Globus pallidus (tissue), 1 donor: ENCODE results near the gene CHRM4.

Experiments
- DNase-seq: peaks from one replicate; pipeline ENCODE4 v3.0.0-alpha.2; 2015; ENCODE audit warnings: low spot score

CHRM4 gene

DNA sequence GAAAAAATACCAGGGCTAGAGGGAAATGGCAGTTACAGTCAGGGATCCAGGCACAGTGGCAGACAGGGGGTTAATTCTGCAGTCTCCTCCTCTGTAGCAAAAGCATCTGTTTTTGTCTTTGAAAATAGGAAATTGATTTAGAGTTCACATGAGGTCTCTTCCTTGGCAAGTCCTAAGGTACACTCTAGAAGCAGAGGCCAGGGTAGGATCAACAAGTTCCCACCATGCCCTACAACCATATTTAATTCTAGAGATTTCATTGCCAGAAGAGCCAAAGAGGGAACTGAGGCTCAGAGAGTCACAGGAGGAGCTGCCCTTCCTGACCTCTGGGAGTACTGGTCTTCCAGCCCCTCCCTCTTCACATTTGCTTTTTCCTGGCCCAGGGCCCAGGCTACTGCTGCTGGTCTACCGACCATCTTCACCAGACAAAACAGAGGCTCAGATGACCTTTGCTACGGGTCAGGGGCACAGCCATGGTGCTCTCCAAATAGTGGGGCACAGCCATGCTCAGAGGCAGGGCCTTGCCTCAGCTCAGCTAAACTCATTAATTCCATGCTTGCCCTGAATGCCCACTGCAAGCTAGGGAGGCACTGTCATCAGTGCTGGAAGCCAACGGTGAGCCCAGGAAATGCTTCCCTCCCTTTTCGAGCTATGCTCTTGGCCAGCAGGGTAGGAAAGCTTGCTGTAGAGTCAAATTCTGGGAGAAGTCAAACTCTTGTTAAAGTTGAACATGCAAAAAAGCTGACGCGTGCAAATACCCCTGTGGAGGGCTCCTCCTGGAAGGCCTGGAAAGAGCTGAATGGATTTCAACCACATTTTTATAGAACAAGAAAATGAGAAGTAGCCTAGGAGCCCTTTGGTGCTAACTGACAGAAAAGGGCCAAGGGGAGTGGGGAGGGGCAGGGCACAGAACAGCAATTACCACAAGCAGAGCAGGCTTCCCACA lies 11.7 kb upstream of the CHRM4 start:
- no peak for DNase-seq

DNA sequence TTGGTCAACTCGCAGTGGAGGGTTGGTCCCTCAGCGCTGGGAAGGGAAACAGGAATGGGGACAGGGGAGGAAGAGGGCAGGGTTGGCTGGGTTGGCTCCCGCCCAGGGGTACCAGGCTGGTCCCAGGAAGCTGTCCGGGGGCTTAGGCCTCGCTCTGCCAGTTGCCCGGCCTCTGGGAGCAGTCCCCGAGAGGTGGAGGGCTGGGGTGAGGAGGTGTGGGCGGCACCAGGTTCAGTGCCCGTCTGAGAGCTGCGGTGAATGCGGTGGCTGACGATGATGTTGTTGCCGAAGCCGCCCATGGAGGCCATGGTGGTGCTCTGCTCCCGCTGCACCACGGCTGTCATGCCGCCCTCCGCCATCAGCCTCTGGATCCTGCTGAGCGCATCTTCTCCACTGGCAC lies 6.0 kb upstream of the CHRM4 start:
- no peak for DNase-seq

DNA sequence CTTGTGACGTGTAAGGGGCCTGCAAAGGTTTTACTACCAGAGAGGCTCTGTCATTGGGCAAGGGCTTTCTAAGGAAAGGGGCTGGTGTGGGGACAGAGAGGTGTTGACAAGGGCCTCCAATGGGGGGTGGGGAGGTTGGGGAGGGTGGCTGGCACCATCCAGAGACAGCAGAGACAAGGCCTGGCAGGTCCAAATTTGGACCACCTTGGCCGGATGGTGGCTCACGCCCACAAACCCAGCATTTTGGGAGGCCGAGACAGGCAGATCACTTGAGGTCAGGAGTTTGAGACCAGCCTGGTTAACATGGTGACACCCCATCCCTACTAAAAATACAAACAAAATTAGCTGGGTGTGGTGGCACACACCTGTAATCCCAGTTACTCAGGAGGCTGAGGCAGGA lies 2.2 kb upstream of the CHRM4 start:
- DNase-seq: no peak

DNA sequence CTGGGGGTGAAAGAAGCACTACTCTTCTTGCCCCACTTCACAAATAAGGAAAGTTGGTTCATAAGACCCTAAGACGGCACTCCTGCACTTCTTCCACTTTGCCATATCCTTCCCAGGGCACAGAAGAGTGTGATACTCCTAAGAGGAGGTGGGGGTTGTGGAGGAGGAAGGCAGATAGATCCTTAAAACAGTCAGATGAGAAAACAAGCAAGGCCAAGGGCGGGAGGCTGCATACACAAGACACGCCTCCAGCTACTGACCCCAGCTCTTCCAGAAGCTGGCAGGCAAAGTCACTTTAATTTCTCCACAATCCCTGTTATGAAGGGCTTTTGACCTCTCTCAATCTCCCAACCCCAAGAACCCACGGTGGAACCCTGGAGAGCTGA lies 1.6 kb upstream of the CHRM4 start:
- no peak for DNase-seq

DNA sequence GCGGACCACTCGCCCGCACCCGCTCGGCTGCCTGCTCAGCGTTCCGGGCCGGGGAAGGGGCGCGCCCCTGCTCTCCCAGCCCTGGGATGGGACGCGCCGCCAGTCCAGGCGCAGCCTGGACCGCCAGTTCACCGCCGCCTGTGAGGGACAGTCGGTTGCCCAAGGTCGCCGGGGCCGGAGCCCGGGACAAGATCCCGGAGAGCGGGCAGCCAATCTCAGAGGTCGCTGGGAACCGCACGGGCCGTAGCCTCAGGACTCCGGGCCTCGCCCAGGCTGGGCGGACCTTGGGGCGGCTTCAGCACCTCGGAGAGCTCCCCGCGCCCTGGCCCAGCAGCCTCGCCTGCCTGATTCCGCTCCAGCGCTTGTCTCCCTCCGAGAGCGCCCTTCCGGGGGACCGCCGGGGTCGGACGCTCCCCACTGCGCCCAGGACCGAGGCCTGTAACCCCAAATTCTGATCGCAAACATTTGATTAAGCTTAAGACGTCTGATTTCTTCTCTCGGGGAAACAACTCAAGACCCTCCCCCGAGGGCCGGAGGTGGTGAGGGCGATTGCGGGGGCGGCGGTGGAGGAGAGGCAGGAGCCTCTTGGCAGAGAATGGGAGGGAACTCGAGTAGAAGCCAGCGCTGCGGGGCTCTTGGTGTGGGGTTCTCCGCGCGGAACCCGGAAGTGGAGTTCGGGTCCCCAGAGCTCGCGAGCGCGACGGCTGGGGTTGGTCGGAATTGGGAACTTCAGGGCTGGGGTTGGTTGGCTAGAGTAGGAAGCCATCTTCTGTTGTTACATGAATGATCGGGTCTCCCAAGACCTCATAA lies 1.1 kb upstream of the CHRM4 start:
- DNase-seq: peak; percentile 68

DNA sequence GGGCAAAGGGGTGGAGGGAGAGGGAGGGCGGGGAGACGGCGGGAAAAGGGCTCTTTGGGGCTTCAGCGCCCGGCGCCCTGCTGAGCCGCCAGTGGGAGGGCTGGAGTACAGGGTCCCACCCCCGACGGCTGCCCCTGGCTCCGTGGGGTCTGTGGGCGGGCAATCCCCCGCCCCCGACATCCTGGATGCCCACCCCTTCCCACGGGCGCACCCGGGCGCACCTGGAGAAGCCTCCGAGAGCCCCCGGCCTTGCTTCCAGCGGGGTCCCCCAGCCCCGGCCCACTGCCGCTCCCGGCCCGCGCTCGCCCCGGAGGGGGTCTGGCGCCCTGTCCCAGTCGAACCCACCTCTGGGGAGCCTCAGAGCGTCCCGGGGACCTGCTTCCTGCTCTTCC lies 394 bp downstream of the CHRM4 start:
- no peak for DNase-seq

DNA sequence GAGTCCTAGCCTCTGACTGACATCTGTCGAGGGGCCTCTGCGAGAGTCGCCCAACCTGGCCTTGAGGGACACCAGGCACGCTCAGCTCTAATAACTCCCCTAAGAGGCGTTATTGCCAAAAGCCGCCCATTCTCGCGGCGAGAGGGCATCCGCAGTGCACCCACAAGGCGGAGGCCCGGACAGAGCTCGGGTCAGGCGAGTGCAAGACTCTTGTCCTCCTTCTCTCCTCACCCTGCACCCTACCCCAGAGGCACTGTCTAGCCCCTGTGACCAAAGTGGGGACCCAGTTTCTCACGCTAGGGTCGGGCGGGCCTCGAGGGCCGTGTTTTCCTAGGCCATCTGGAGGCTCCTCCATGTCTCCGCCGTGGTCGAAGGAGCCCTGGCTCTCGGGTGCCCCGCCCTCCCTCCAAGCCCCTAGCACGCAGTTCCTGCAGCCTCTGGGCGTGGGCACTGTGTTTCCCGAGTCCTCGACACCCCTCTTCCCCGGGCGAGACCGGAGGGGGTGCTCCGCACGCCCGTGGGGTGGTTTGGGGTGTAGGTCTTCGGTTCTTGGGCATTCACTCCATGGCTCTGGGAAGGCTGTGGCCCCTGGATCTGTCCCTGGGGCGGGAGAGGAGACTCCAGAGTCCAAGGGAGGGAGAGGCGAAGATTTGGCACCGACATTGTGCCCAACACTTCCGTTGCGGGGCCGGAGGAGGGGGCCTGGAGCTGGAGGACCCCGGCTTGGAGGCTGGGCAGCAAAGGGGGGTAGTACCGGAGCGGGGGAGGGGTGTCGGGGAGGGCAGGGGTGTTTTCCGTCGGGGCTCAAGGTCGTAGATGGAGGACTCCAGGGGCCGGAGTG lies 1.0 kb downstream of the CHRM4 start:
- no peak for DNase-seq

DNA sequence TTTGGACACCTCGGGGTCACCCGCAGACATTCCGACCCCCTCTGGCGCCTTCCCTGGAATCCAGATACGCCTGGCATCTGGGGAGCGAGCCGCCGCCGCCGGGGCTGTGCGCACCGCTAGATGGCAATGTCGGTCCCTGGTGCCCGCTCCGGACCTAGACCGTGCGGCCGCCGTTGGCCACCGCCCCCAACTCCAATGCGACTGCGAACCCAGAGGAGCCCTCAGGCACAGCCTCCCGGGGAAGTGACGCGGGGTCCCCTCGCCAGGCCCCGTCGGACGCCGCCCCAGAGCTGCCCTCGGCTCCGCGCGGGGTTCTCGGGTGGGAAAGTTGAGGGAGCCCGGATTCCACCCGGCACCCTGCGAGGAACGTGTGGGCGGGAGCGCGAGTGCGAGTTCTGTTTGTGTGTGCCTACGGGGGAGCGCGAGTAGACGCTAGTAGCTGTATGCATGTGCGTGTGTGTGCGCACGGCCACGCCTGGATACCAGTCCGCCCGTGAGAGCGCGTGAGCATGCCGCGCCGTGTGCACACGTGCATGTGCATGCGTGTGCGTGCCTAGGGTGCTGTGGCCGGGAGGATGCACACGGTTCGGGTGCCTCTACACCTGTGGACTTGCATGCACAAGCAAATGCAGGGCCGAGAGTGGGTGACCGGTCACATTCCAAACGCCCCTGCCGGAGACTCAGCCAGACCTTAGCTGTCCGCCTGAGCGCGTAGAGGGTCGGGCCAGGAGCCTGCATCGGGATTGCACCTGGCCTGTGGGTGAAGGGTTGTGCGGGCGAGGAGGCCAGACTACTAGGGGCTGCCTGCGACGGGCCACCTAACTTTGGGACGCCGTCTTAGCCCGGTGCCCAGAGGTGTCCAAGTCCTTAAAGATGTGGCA lies 1.9 kb downstream of the CHRM4 start:
- no peak for DNase-seq

DNA sequence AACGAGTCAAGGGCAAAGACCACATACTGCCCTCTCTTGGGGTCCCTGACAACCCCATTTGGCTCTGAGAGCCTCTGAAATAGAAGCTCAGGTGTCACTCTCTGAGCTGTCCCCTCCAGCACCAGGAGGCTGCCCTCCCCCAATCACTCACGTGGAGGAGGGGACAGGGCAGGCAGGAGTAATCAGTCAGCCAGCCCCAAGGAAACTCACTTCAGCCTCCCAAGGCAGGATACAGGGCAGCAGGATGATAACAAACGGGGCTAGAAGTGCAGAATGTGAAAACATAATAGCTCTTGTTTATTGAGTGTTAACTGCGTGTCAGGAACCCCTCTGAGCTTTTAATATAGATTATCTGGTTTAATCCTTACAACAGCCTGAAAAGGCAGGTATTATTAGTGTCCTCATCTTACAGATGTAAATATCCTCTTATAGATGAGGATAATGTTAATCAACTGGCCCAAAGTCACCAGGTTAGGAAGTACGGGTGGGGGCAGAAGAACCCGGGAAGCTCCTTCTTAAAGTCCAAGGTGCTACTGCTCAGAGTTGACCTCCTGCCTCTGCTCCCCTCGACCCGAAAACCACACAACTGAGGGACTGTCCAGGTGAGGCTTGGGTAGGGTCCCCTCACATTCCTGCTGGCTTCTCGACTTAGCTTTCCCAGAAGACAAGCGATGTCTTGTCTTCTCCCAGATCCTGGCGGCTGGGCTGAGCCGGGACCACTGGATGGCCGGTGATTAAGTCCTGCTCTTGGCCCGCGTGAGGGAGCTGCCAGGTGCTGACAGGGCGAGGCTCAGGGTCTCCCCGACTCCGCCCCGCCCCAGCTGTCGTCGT lies 2.7 kb downstream of the CHRM4 start:
- no peak for DNase-seq

DNA sequence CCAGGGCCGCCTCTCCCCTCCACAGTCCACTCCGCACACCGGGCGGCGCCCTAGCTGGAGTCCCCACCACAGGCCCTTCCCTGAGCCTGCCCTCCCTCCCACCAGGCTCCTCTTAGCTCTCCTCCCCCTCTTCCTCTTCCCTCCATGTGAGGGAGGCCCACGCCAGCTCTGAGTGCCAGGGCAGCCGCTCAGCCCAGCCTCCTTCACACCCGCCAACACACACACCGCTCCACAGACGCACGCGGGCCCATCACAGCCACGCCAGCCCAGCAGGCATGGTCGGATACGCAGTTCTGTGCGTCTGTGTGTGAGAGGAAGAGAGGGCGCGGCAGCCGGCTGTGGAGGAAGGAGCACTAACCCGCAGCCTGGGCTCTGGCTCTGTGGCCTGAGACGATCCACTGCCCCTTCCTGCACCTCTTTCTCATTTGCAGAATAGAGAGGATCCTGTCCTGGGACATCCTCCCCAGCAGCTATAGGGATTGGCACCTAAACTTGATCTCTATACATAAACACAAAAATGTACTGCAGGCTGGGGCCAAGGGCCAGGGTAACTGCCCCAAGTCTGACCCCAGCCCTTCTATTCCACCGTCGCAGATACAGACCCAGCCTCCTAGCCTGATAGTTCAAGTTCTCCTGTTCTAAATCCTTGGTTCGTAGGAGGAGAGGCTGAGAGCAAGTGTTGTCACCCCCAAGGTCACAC lies 3.5 kb downstream of the CHRM4 start:
- DNase-seq: no peak

DNA sequence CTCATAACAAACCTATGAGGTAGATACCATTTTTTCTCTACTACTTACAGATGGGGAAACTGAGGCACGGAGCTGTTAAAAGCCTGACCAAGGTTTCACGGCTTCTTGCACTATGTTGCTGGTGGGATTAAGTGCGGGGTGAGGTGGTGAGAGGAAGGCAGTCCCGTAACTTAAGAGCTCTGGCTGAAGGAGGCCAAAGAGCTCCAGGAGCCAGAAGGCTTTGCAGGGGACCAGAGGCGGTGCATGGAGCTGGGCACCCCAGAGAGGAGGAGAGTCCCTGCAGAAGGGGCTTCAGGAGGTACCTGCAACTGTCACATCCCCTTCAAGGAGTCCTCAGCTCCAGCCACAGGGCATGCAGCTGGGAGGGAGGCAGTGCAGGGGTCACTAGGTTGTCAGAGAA lies 4.1 kb downstream of the CHRM4 start:
- no peak for DNase-seq

DNA sequence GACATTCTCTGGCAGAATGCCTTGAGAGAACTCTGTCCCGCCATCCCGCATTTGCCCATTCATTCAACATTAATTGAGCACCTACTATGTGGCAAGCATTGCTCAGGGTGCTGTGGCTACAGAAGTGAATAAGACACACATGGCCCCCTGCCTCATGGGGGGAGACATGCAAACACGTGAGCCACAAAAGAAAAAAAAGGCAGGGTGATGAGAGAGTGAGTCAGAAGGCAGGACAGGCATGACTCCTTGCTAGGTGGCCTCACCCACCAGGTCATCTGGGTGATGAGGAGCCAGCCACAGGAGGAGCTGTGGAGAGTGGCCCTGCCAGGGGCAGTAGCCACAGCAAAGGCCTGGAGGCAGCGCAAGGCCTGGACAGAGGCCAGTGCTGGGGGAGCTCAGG lies 4.9 kb downstream of the CHRM4 start:
- no peak for DNase-seq

DNA sequence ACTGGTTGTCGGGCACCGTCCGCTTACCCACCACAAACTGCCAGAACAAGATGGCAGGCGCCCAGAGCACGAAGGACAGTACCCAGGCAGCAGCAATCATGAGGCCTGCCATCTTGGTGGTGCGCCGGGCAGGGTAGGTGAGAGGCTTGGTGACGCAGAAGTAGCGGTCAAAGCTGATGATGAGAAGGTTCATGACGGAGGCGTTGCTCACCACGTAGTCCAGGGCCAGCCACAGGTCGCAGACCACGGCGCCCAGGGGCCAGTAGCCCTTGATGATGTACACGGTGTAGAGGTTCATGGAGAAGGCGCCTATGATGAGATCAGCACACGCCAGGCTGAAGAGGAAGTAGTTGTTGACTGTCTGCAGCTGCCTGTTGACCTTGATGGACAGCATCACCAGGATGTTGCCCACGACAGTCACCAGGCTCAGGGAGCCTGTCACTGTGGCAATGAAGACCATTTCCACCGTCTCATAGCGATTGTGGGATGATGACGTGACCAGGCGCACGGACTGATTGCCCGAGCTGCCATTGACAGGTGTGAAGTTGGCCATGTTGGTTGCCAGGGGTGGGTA lies 5.5 kb downstream of the CHRM4 start:
- DNase-seq: no peak

DNA sequence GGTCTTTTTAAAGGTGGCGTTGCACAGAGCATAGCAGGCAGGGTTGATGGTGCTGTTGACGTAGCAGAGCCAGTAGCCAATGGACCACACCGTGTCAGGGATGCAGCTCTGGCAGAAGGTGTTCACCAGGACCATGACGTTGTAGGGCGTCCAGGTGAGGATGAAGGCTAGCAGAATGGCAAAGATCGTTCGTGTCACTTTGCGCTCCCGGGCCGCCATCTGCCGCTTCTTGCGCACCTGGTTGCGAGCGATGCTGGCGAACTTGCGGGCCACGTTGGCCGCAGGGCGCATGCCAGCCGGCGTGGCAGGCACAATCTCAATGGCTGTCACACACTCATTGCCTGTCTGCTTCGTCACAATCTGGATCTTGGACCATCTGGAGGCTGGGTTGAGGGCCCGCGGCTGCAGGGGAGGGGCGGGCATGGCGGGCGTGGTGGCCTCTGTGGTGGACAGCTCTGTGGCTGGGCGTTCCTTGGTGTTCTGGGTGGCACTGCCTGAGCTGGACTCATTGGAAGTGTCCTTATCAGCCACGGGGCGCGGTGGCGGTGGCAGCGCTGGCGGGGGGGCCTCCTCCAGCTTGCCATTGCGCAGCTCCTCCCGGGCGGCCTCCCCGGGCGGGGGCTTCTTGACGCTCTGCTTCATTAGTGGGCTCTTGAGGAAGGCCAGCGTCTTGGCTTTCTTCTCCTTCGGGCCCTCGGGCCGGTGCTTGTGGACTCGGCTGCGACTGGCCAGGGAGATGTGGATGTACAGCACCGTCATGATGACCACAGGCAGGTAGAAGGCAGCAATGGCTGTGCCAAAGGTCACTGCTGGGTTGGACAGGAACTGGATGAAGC lies 6.2 kb downstream of the CHRM4 start:
- DNase-seq: no peak

DNA sequence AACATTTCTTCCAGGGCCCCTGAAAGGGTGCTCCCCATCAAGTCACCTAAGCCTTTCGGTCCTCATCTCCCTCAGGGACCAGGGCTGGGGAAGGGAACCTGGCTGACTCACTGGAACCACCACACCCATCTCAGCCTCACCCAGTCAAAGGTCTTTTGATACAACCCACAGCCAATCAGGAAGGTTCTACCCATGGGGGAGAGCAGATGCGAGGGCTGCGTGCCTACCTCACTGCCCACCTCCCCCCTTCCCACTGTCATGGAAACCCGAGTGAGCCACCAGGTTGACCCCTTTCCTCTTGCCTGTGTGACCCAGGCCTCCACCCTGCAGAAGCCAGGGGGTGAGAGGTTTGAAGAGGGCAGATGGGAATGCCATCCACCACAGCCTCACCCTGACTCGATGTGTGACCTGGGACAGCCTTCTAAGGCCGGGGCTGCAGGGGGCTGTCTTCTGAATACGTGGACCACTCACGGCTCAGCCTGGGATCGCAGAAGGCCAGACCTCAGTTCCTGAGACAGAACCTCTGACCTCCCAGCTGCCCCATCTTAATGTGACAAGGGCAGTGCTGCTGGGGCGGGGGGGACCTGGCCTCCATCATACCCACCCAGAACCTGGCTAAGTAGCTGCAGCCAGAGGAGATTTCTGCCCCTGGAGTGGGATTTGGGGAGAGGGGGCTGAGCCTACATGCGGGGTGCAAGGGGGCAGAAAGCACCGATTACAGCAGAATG lies 7.4 kb downstream of the CHRM4 start:
- no peak for DNase-seq

DNA sequence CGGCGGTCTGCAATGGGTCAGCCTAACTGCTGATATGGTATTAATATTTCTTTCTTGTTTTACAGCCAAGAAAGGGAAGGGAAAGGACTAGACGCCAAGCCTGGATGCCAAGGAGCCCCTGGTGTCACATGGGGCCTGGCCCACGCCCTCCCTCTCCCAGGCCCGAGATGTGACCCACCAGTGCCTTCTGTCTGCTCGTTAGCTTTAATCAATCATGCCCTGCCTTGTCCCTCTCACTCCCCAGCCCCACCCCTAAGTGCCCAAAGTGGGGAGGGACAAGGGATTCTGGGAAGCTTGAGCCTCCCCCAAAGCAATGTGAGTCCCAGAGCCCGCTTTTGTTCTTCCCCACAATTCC lies 8.2 kb downstream of the CHRM4 start:
- DNase-seq: no peak

DNA sequence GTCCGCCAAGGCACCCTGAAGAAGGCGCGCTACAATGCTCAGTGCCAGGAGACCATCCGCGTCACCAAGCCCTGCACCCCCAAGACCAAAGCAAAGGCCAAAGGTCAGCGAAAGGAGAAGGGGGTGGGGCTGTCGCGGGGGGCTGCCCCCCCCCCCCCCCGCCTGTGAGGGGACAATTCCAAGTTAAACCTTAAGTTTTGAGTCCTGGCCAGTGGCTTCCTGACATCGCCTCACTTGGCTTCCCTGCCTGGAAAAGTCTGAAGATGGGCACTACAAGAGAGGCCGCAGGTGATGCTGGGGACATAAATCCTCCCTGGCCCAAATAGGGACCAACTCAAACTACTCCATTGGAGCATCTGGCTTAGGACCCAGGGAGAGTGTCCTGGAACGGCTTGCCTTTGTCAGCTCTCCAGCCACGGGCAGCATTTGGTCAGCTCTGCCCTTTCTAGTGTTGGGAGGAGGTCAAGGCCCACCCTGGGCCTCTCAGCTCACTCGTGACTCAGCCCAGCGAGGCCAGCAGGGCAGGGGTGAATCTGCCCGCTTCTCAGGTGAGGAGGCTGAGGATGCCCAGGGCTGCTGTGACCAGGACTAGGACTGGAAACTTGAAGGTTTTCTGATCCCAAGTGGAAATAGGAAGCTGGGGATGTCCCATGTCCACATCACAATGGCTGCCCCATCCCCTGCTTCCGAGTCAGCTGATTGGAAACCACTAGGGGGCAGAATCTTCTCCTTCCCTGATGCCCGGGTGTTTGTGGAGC lies 8.8 kb downstream of the CHRM4 start:
- peak; percentile 35 for DNase-seq
